ENCODE results near the gene S100A13. TPM values are rescaled to one million over a fixed set of nuclear protein-coding genes. Genes with fewer than 3 reads are reported as not detected.
A peak's percentile ranks its signal among the peaks of the same experiment; 100 is the strongest.

Gene S100A13
- total and polyA plus RNA-seq, 10 of the 15 experiments (the other 5 are each of a cell fraction or from before 2014, with no cell fraction given) = 5.7 to 30.9 (median 9.1) TPM

DNA sequence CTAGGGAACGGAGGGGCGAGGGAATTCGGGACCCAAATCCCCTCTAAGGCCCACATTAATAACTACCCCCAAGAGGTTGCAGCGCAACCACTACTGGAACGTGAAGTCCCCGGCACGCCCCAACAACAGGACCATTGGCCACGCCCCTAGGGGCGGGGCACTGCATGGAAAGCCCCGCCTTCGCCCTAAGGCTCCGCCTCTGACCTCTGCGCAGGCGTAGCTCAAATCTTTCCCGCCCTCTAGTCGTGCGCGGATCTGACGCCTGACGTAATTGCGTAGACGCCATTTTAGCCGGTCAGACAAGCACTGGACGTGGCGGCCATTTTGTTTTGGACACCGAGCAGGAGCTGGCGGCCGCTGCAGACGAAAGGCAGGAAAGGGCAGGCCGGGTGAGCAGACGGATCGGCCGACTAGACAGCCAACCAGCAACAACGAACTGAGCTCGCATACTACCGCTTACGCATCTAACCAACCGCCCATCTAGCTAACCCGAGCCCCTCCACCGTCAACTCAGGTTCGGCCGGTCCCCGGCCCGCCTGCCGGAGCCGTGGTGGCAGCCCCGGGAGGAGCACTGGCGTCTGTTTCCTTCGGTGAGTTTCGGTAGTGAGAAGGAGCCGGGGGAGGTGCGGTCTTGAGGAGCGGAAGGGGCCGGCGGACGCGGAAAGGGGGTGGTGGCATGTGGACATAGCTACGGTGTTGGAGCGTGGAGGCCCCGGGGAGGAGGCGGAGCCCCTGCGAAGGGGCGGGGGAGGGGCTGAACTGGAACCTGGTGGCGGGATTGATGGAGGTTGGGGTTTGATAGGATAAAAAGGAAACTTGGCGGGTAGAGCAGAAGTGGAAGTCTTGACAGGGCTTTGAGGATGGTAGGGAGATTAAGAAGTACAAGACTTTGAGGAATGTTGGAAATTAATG, 6.7 kb upstream of the S100A13 start, which contains the start of gene CHTOP (continued):
- TF ChIP-seq, protein P1, sequence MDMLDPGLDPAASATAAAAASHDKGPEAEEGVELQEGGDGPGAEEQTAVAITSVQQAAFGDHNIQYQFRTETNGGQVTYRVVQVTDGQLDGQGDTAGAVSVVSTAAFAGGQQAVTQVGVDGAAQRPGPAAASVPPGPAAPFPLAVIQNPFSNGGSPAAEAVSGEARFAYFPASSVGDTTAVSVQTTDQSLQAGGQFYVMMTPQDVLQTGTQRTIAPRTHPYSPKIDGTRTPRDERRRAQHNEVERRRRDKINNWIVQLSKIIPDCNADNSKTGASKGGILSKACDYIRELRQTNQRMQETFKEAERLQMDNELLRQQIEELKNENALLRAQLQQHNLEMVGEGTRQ (IDR thresholded peaks at IDR 0.05; ENCODE audit: borderline replicate concordance, low read depth, low read length) = no peak
- TF ChIP-seq, protein P2, sequence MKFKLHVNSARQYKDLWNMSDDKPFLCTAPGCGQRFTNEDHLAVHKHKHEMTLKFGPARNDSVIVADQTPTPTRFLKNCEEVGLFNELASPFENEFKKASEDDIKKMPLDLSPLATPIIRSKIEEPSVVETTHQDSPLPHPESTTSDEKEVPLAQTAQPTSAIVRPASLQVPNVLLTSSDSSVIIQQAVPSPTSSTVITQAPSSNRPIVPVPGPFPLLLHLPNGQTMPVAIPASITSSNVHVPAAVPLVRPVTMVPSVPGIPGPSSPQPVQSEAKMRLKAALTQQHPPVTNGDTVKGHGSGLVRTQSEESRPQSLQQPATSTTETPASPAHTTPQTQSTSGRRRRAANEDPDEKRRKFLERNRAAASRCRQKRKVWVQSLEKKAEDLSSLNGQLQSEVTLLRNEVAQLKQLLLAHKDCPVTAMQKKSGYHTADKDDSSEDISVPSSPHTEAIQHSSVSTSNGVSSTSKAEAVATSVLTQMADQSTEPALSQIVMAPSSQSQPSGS (IDR thresholded peaks at IDR 0.05; ENCODE audit: low read length) = peak; percentile 85
- TF ChIP-seq, protein P3, sequence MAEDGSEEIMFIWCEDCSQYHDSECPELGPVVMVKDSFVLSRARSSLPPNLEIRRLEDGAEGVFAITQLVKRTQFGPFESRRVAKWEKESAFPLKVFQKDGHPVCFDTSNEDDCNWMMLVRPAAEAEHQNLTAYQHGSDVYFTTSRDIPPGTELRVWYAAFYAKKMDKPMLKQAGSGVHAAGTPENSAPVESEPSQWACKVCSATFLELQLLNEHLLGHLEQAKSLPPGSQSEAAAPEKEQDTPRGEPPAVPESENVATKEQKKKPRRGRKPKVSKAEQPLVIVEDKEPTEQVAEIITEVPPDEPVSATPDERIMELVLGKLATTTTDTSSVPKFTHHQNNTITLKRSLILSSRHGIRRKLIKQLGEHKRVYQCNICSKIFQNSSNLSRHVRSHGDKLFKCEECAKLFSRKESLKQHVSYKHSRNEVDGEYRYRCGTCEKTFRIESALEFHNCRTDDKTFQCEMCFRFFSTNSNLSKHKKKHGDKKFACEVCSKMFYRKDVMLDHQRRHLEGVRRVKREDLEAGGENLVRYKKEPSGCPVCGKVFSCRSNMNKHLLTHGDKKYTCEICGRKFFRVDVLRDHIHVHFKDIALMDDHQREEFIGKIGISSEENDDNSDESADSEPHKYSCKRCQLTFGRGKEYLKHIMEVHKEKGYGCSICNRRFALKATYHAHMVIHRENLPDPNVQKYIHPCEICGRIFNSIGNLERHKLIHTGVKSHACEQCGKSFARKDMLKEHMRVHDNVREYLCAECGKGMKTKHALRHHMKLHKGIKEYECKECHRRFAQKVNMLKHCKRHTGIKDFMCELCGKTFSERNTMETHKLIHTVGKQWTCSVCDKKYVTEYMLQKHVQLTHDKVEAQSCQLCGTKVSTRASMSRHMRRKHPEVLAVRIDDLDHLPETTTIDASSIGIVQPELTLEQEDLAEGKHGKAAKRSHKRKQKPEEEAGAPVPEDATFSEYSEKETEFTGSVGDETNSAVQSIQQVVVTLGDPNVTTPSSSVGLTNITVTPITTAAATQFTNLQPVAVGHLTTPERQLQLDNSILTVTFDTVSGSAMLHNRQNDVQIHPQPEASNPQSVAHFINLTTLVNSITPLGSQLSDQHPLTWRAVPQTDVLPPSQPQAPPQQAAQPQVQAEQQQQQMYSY (CRISPR knock-in tag; IDR thresholded peaks at IDR 0.05) = no peak
- TF ChIP-seq SUPT20H (IDR thresholded peaks at IDR 0.05; ENCODE audit: borderline replicate concordance, control insufficient read depth, low read depth, low read length) = no peak
- TF ChIP-seq MYC (IDR thresholded peaks at IDR 0.05; ENCODE audit: insufficient read depth, insufficient read length, insufficient replicate concordance, low read length, severe bottlenecking) = peak; percentile 48
- TF ChIP-seq, protein P4, sequence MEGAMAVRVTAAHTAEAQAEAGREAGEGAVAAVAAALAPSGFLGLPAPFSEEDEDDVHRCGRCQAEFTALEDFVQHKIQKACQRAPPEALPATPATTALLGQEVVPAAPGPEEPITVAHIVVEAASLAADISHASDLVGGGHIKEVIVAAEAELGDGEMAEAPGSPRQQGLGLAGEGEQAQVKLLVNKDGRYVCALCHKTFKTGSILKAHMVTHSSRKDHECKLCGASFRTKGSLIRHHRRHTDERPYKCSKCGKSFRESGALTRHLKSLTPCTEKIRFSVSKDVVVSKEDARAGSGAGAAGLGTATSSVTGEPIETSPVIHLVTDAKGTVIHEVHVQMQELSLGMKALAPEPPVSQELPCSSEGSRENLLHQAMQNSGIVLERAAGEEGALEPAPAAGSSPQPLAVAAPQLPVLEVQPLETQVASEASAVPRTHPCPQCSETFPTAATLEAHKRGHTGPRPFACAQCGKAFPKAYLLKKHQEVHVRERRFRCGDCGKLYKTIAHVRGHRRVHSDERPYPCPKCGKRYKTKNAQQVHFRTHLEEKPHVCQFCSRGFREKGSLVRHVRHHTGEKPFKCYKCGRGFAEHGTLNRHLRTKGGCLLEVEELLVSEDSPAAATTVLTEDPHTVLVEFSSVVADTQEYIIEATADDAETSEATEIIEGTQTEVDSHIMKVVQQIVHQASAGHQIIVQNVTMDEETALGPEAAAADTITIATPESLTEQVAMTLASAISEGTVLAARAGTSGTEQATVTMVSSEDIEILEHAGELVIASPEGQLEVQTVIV (IDR thresholded peaks at IDR 0.05; ENCODE audit: borderline replicate concordance, partially characterized antibody) = no peak
- TF ChIP-seq CEBPB (IDR thresholded peaks at IDR 0.05; ENCODE audit: borderline replicate concordance in 1 of 2, low read depth in 2 of 2, low read length in 2 of 2) = no peak
- TF ChIP-seq TCF7 (IDR thresholded peaks at IDR 0.05; ENCODE audit: borderline replicate concordance) = no peak
- TF ChIP-seq SREBF2 (IDR thresholded peaks at IDR 0.05; ENCODE audit: low read length) = no peak
- TF ChIP-seq, protein P5, sequence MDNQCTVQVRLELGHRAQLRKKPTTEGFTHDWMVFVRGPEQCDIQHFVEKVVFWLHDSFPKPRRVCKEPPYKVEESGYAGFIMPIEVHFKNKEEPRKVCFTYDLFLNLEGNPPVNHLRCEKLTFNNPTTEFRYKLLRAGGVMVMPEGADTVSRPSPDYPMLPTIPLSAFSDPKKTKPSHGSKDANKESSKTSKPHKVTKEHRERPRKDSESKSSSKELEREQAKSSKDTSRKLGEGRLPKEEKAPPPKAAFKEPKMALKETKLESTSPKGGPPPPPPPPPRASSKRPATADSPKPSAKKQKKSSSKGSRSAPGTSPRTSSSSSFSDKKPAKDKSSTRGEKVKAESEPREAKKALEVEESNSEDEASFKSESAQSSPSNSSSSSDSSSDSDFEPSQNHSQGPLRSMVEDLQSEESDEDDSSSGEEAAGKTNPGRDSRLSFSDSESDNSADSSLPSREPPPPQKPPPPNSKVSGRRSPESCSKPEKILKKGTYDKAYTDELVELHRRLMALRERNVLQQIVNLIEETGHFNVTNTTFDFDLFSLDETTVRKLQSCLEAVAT (IDR thresholded peaks at IDR 0.05) = peak; percentile 96
- TF ChIP-seq, protein P6, sequence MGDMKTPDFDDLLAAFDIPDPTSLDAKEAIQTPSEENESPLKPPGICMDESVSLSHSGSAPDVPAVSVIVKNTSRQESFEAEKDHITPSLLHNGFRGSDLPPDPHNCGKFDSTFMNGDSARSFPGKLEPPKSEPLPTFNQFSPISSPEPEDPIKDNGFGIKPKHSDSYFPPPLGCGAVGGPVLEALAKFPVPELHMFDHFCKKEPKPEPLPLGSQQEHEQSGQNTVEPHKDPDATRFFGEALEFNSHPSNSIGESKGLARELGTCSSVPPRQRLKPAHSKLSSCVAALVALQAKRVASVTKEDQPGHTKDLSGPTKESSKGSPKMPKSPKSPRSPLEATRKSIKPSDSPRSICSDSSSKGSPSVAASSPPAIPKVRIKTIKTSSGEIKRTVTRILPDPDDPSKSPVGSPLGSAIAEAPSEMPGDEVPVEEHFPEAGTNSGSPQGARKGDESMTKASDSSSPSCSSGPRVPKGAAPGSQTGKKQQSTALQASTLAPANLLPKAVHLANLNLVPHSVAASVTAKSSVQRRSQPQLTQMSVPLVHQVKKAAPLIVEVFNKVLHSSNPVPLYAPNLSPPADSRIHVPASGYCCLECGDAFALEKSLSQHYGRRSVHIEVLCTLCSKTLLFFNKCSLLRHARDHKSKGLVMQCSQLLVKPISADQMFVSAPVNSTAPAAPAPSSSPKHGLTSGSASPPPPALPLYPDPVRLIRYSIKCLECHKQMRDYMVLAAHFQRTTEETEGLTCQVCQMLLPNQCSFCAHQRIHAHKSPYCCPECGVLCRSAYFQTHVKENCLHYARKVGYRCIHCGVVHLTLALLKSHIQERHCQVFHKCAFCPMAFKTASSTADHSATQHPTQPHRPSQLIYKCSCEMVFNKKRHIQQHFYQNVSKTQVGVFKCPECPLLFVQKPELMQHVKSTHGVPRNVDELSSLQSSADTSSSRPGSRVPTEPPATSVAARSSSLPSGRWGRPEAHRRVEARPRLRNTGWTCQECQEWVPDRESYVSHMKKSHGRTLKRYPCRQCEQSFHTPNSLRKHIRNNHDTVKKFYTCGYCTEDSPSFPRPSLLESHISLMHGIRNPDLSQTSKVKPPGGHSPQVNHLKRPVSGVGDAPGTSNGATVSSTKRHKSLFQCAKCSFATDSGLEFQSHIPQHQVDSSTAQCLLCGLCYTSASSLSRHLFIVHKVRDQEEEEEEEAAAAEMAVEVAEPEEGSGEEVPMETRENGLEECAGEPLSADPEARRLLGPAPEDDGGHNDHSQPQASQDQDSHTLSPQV (IDR thresholded peaks at IDR 0.05) = no peak; the same call in 1 of the 2 replicates
- TF ChIP-seq NR2C2 (IDR thresholded peaks at IDR 0.05; ENCODE audit: borderline replicate concordance, control insufficient read depth, insufficient read length, low read depth) = no peak
